Activated CD8-positive, alpha-beta memory T cell treated with anti-CD3 and anti-CD28 coated beads, Interleukin-2, amount 50 U/mL, for 48 hours (primary cell): ENCODE measurements around the gene LRP1.
A peak's percentile ranks its signal among the peaks of the same experiment; 100 is the strongest.

ENCODE experiments used
- DNase-seq: peaks from one replicate; pipeline ENCODE4 v3.0.0-alpha.2; 2020

The LRP1 gene

GRCh38 chr12:57094208-57095160 lies 33.8 kb upstream of the LRP1 start:
- DNase-seq, result peak; percentile 57

GRCh38 chr12:57095440-57095839 lies 32.8 kb upstream of the LRP1 start:
- DNase-seq, result no peak

DNA sequence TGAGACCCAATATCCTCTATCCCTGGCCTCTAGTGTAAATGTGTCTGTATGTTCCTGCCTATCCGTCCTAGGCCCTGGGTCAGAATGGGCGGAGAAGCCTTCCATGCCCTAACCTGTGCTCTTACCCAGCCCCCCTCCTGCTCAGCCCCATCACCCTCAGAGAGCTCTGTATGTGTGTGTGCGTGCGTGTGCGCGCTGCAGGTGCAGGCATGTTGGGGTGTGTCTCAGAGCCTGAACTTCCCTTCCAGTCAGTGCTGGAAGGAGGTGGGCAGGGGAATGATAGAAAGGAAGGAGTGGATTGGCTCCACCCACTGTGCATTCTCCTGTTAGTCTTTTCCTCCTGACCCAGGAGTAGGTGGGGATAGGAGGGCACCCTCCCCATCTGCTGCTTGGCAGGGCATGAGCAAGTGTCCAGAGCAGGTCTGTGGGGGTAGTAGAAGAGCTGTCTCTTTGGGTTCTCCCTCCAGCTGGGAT lies 32.1 kb upstream of the LRP1 start:
- DNase-seq, result no peak

GRCh38 chr12:57096748-57097553 lies 31.3 kb upstream of the LRP1 start:
- DNase-seq, result peak; percentile 49

- DNase-seq, result no peak
Observed at GRCh38 chr12:57097554-57097835, 30.8 kb upstream of the LRP1 start.

DNA sequence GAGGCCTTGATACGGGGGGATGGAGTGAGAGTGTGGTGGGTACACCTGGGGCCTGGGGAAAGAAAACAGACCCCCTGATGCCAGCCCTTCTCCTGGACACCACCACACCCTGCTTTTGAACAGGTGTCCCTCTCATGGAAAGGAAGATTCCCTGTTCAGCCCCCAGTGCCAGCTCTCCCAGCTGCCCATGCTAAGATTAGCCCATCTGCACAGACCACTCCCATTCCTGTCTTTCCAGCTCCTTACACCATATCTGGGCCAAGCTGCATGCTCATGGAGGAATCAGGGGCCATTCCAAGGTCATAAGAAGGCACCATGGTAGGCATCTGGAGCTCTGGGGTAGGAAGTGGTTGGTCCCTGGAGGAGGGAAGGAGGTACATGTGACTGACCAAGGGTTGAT lies 29.7 kb upstream of the LRP1 start:
- DNase-seq, result no peak

GRCh38 chr12:57099047-57099714 lies 29.1 kb upstream of the LRP1 start:
- DNase-seq, result no peak

- no peak for DNase-seq
Observed at GRCh38 chr12:57099766-57100165, 28.5 kb upstream of the LRP1 start.

DNA sequence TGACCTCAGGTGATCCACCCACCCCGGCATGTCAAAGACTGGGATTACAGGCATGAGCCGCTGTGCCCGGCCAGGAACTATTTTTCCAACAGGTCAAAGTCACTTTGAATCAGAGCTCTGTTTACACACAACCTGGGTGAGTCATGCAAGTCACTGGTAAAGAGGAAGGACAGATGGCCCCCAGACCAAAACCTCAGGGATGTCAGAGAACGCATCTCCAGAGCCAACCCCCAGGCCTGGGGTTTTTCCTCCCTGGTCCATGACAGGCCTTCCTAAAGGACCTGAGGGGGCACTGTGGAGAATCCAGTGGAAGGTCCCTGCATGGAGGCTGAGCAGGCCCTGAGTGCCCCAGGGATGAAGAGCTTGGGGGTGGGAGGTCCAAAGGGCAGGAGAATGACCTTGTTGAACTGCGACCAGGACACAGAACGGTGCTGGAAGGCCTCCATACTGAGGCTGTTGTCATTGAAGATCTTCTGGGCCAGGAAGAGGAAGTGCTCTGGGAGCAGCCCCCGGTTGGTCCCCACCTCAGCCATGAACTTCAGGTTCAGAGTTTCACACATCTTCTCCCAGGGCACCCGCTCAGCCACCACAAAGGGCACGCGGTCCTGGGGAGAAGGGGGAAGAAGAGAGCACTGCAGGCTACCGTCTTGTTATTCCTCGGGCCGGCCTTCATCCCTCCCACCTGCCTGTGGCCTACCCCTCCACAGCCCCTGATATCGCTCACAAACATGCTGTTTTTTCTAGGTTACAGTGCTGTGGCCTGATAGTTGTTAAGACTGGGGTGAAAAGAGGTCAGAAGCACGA lies 26.2 kb upstream of the LRP1 start:
- DNase-seq, result peak; percentile 55

- DNase-seq, result no peak
Observed at GRCh38 chr12:57103856-57104255, 24.4 kb upstream of the LRP1 start.

DNA sequence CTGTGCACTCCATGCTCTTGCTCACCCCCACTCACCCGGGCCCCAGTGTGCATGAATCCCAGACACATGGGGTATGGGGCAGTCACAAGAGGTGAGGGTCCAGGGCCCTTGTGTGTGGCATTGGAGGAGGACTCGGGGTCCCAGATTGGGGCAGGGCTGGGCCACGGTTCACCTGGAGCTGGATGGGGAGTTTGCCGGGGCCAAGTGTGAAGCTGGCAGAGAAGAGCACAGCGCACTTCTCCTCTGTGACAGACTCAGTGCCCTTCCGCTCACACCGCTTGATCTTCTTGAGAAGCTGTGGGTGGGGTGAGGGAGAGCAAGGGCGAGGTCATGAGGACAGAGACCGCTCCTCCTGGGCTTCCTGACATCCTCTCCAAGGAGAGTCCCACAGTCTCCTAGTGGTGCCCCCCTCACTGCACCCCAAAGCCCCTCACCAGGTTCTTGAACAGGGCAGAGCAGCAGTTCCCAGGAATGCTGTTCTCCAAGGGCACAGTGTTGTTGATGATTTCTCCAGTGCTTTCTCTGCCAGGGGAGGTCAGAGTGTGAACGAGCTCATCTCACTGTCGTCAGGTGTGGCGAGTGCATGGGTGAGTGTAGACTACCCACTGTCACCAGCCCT lies 23.9 kb upstream of the LRP1 start:
- DNase-seq, result peak; percentile 48

DNA sequence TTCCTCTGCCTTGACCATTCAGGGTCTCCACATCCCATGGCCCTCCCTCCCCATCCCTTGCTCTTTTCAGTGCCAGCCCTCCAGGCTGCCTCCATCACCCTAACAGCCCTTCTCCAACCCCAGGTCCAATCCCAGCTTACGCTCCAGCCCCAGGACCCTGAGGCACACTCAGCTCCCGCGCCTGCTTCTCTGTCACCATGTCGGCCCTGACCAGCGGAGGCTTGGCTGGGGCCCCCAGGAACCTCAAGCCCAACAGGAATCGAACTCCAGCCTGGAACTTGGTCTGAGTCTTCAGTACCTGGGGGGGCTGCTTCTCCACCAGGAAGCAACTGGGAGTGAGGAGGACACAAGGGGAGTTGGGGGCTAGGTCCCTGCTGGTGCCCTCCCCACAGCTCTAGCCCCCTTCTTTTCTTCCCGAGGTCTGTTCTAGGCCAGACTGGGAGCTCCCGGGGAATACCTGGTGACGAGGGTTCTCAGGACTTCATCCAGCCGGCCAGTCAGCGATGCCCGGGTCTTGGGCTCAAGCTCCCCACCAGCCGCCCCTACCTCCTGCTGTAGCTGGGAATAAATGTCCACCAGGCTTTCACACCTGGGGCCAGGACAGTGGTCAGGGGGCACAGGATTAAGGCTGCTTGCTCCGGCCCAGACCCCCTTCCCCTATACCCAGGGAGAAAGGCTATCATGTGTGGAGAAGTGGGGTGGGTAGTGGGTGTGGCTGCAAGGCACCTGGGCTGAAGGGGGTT lies 23.1 kb upstream of the LRP1 start:
- peak; percentile 51 for DNase-seq

DNA sequence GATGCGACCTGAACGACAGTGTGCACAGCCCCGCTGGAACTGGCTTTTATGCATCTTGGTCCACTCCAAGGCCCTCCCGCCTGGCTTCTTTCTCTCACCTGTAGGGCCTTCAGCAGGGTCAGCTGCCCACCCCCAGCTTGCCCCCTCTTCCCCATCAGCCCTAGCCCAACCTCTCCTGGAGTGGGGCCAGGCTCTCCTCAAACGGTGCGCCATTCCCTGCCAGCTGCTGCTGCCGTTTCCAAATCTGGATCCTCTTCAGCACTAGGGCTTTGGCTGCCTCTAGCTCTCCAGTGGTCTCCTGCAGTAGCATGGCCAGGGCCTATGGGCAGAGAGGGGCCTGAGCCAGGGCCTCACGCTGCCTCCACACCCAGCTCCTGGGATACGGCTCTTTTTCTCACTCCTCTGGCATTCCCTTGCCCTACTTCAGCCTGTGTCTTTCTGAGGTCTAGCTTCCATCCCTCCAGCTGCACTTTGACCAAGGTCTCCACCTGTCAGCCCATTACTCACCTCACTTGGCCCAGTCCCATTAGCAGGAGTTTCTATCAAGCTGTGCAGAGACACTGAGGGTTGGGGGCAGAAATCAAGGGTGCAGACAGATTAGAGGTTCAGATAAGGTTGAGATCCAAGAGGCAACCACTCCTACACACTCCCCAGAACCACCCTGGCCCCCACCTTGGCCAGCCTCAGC lies 22.1 kb upstream of the LRP1 start:
- DNase-seq, result no peak

DNA sequence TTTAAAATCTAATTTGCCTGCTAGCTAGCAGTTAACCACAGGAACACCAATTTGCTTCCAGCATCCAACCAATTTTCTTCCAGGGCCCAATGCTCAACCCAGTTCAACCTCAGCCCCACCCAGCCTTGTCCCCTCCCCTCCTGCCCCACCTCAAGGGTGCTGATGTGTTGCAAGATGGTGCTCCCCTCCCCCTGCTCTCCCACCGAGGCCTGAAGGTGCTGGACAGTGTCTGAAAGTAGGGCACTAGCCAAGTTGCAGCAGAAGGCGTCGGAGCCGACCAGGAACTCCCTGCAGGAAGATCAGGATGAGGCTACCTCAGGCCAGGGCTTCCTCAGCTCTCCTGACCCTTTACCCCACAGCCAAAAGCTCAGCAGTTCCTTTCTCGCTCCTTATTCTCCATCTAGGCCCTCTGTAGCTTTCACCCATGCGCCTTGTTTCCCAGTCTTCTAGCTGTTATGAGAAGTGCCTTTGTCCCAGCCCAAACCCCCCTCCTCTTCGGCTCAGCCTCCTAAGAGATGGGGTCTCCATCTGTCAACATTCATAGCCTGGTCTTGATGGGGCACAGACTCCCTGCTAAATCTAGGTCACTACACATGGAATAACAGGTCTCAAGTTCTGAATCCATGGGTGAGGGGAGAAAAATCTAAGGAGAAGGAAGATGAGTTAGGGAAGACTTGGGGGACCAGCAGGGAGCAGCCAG lies 20.7 kb upstream of the LRP1 start:
- no peak for DNase-seq

GRCh38 chr12:57109207-57110103 lies 18.8 kb upstream of the LRP1 start:
- no peak for DNase-seq

- DNase-seq, result peak; percentile 89
Observed at GRCh38 chr12:57110104-57111030, 17.9 kb upstream of the LRP1 start.

DNA sequence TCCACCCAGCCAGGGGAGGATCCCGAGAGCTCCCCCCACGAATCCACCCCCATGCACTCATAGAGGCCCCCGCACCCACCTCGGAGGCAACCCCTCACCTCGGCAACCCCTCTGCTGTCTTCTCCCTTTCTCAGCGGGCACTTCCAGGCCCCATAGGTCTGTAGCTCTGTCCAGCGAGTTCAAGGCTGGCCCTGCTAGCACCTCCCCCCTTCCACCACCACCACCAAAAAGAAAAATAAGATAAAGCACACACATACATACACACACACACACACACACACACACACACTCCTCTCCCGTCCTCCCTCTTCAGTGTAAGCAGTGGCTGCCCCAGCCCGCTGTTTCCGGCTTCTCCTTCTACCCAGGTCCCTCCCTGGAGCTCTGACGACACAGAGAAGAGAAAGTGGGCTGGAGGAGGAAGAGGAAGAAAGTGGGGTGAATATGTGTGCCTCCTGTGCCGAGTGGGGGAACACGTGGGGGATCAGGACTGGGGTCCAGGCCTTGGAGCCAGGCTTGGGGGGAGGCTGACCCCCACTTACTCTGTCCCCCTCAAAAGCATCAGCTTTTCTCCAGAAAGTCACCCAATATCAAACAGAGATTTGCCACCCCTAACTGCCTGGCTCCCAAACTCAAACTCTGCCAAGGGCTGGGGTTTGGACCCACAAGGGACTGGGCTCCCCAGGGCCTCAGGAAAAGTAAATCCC lies 17.1 kb upstream of the LRP1 start, which contains the start of gene STAT6:
Gene STAT6 (minus strand): TSS at position 332 of the 704 bp plus-strand sequence. CDS start 3,084 bp downstream, outside the sequence.
- DNase-seq, result peak; percentile 85
